H9 (cell line): Measurements from ENCODE around the gene GLRX. TPM values are rescaled to one million over a fixed set of nuclear protein-coding genes. Genes with fewer than 3 reads are reported as not detected.

Source experiments
- DNase-seq: peaks from one replicate; pipeline ENCODE4 v3.0.0-alpha.2; 2017
- H2AFZ ChIP-seq: one replicate; pipeline ENCODE4 v1.6.1; 2013; ENCODE audit warnings: mild to moderate bottlenecking, low read length, control low read depth, moderate library complexity
- H2AK5ac ChIP-seq: 2 replicates; pipeline ENCODE4 v1.6.1; 2013; ENCODE audit warnings: low read length, control low read depth, mixed read lengths; ENCODE audit not compliant: insufficient read length
- H2BK120ac ChIP-seq: one replicate; pipeline ENCODE4 v1.6.1; 2013; ENCODE audit warnings: low read depth, mild to moderate bottlenecking, low read length, control low read depth, inconsistent platforms; ENCODE audit not compliant: poor library complexity, severe bottlenecking
- H2BK12ac ChIP-seq: 2 replicates; pipeline ENCODE4 v1.6.1; 2013; ENCODE audit warnings: low read length, control low read depth, mixed read lengths, low read depth; ENCODE audit not compliant: insufficient read length
- H2BK15ac ChIP-seq: 2 replicates; pipeline ENCODE4 v1.6.1; 2013; ENCODE audit warnings: low read depth, low read length, control low read depth
- H2BK20ac ChIP-seq: one replicate; pipeline ENCODE4 v1.6.1; 2013; ENCODE audit warnings: low read depth, mild to moderate bottlenecking, low read length, control low read depth, inconsistent platforms; ENCODE audit not compliant: poor library complexity, severe bottlenecking
- H2BK5ac ChIP-seq: 2 replicates; pipeline ENCODE4 v1.6.1; 2013; ENCODE audit warnings: low read length, control low read depth, mixed read lengths; ENCODE audit not compliant: insufficient read length
- H3K14ac ChIP-seq: 2 replicates; pipeline ENCODE4 v1.6.1; 2013; ENCODE audit warnings: low read length, control low read depth; ENCODE audit not compliant: insufficient read depth
- H3K18ac ChIP-seq: 2 replicates; pipeline ENCODE4 v1.6.1; 2013; ENCODE audit warnings: low read depth, mild to moderate bottlenecking, mixed read lengths, low read length, control low read depth; ENCODE audit not compliant: insufficient read length
- H3K23ac ChIP-seq: 2 replicates; pipeline ENCODE4 v1.6.1; 2013; ENCODE audit warnings: low read length, control low read depth, mixed read lengths, low read depth; ENCODE audit not compliant: insufficient read length
- H3K23me2 ChIP-seq: 2 replicates; pipeline ENCODE4 v1.6.1; 2013; ENCODE audit warnings: low read depth, mild to moderate bottlenecking, mixed read lengths, low read length, control low read depth; ENCODE audit not compliant: insufficient read length, poor library complexity, severe bottlenecking
- H3K27ac ChIP-seq: 2 replicates; pipeline ENCODE4 v1.5.1; 2013; ENCODE audit warnings: low read length, control low read depth, mixed read lengths, low read depth; ENCODE audit not compliant: insufficient read length
- H3K27me3 ChIP-seq: 2 replicates; pipeline ENCODE4 v1.6.1; 2013; ENCODE audit warnings: low read length, control low read depth, inconsistent platforms; ENCODE audit not compliant: insufficient read depth
- H3K4ac ChIP-seq: 2 replicates; pipeline ENCODE4 v1.6.1; 2013; ENCODE audit warnings: low read depth, mild to moderate bottlenecking, control low read depth, inconsistent platforms, low read length, moderate library complexity
- H3K4me1 ChIP-seq: 2 replicates; pipeline ENCODE4 v1.6.1; 2013; ENCODE audit warnings: low read length, control low read depth, inconsistent platforms; ENCODE audit not compliant: insufficient read depth
- H3K4me2 ChIP-seq: 2 replicates; pipeline ENCODE4 v1.6.1; 2013; ENCODE audit warnings: low read length, control low read depth, mixed read lengths; ENCODE audit not compliant: insufficient read length, insufficient read depth
- H3K56ac ChIP-seq: 2 replicates; pipeline ENCODE4 v1.6.1; 2013; ENCODE audit warnings: low read depth, mild to moderate bottlenecking, mixed read lengths, low read length, control low read depth; ENCODE audit not compliant: insufficient read length
- H3K79me1 ChIP-seq: 2 replicates; pipeline ENCODE4 v1.6.1; 2013; ENCODE audit warnings: low read depth, mild to moderate bottlenecking, moderate library complexity, low read length, control low read depth, inconsistent platforms; ENCODE audit not compliant: insufficient read depth, poor library complexity, severe bottlenecking
- H3K79me2 ChIP-seq: 2 replicates; pipeline ENCODE4 v1.6.1; 2013; ENCODE audit warnings: low read length, control low read depth, inconsistent platforms; ENCODE audit not compliant: insufficient read depth
- H3K9ac ChIP-seq: 2 replicates; pipeline ENCODE4 v1.6.1; 2013; ENCODE audit warnings: low read length, control low read depth, mixed read lengths; ENCODE audit not compliant: insufficient read length; ENCODE audit errors: extremely low read depth
- H3K9me3 ChIP-seq: one replicate; pipeline ENCODE4 v1.6.1; 2013; ENCODE audit warnings: low read depth, low read length, inconsistent platforms; ENCODE audit not compliant: control insufficient read depth
- H3T11ph ChIP-seq: one replicate; pipeline ENCODE4 v1.6.1; 2013; ENCODE audit warnings: mild to moderate bottlenecking, low read length, control low read depth, inconsistent platforms
- H4K20me1 ChIP-seq: one replicate; pipeline ENCODE4 v1.6.1; 2013; ENCODE audit not compliant: control insufficient read depth, insufficient read length, insufficient read depth
- H4K5ac ChIP-seq: 2 replicates; pipeline ENCODE4 v1.6.1; 2013; ENCODE audit warnings: low read depth, mild to moderate bottlenecking, mixed read lengths, low read length, control low read depth; ENCODE audit not compliant: insufficient read length
- H4K8ac ChIP-seq: replicated peaks from 2 replicates; pipeline ENCODE4 v1.6.1; 2013; ENCODE audit warnings: low read length, control low read depth, mixed read lengths, low read depth; ENCODE audit not compliant: insufficient read length
- H4K91ac ChIP-seq: 2 replicates; pipeline ENCODE4 v1.6.1; 2013; ENCODE audit warnings: low read depth, mild to moderate bottlenecking, moderate library complexity, mixed read lengths, low read length, control low read depth; ENCODE audit not compliant: insufficient read length
- H3K27ac Mint-ChIP-seq, 3 experiments: 2 replicates in 2 of 3; 3 replicates in 1 of 3; pipeline ENCODE4 v1.8.0; 2020 to 2021; ENCODE audit warnings: mixed read lengths in 3 of 3, mild to moderate bottlenecking in 1 of 3, moderate library complexity in 1 of 3
- H3K27me3 Mint-ChIP-seq: 2 replicates; pipeline ENCODE4 v1.8.0; 2021; ENCODE audit warnings: low read depth, mild to moderate bottlenecking, moderate library complexity, mixed read lengths
- H3K36me3 Mint-ChIP-seq, 3 experiments: 2 replicates in 2 of 3; 3 replicates in 1 of 3; pipeline ENCODE4 v1.8.0; 2020 to 2021; ENCODE audit warnings: low read depth in 3 of 3, mixed read lengths in 3 of 3; ENCODE audit not compliant: insufficient read depth in 1 of 3
- H3K4me1 Mint-ChIP-seq, 2 experiments: 2 replicates each; pipeline ENCODE4 v1.8.0; 2020; ENCODE audit warnings: mixed read lengths in 2 of 2
- H3K4me3 Mint-ChIP-seq, 2 experiments: 2 replicates in 1 of 2; 3 replicates in 1 of 2; pipeline ENCODE4 v1.8.0; 2020 to 2021; ENCODE audit warnings: mild to moderate bottlenecking in 2 of 2, mixed read lengths in 2 of 2, moderate library complexity in 1 of 2
- H3K9me3 Mint-ChIP-seq, 2 experiments: 2 replicates in 1 of 2; 3 replicates in 1 of 2; pipeline ENCODE4 v1.8.0; 2020; ENCODE audit warnings: mild to moderate bottlenecking in 2 of 2, mixed read lengths in 2 of 2, moderate library complexity in 1 of 2
- WGBS: extraction: QIAGEN DNeasy Blood & Tissue Kit; methylation state at CpG from one replicate; pipeline ENCODE4 v1.1.7; 2013; ENCODE audit warnings: missing lambda C conversion rate, low lambda C conversion rate, mixed read lengths; ENCODE audit not compliant: insufficient read length; ENCODE audit errors: extremely low coverage; 5-methylcytosine and 5-hydroxymethylcytosine counted together
- total RNA-seq: library from RNA; stranded (reverse); gene quantifications from 2 replicates; pipeline ENCODE4 v1.2.1, GENCODE V29; 2021
- TF ChIP-seq, protein P1 (sequence below): fragments of 200-600 bp; sonication (generic); conservative IDR thresholded peaks from 3 replicates; pipeline ENCODE4 v1.8.0; 2021; ENCODE audit warnings: antibody characterized with exemption, mild to moderate bottlenecking

Gene GLRX
- total RNA-seq, 1 experiment from 2014 or later, result 13.8 TPM

GRCh38 chr5:95799191-95799835, 23.2 kb downstream of the GLRX start:
- Histone ChIP-seq H2AFZ (no peak overlapping the region), H3K4me1 (no peaks in the 10 kb centered on the region), H3K27ac (no peak overlapping the region), H3K4me2 (no peak overlapping the region), H2AK5ac (no peak overlapping the region), H3K56ac (no peak overlapping the region), H3K27me3 (no peaks in the 10 kb centered on the region), H3K79me2 (no peaks in the 10 kb centered on the region), H3K4ac (no peak overlapping the region), H2BK20ac (no peak overlapping the region), H2BK120ac (no peak overlapping the region), H2BK12ac (no peak overlapping the region), H3K23ac (no peak overlapping the region), H3K14ac (no peak overlapping the region), H3K9me3 (no peaks in the 10 kb centered on the region), H2BK15ac (no peak overlapping the region), H3T11ph (no peak overlapping the region), H4K20me1 (no peaks in the 10 kb centered on the region), H2BK5ac (no peak overlapping the region), H3K23me2 (no peaks in the 10 kb centered on the region), H4K5ac (no peak overlapping the region), H3K79me1 (no peaks in the 10 kb centered on the region), H3K18ac (no peak overlapping the region), H3K9ac (no peak overlapping the region), H4K91ac (no peak overlapping the region), H4K8ac (no peak overlapping the region)
- no peak overlapping the region for H3K27ac Mint-ChIP-seq
- TF ChIP-seq, protein P1, sequence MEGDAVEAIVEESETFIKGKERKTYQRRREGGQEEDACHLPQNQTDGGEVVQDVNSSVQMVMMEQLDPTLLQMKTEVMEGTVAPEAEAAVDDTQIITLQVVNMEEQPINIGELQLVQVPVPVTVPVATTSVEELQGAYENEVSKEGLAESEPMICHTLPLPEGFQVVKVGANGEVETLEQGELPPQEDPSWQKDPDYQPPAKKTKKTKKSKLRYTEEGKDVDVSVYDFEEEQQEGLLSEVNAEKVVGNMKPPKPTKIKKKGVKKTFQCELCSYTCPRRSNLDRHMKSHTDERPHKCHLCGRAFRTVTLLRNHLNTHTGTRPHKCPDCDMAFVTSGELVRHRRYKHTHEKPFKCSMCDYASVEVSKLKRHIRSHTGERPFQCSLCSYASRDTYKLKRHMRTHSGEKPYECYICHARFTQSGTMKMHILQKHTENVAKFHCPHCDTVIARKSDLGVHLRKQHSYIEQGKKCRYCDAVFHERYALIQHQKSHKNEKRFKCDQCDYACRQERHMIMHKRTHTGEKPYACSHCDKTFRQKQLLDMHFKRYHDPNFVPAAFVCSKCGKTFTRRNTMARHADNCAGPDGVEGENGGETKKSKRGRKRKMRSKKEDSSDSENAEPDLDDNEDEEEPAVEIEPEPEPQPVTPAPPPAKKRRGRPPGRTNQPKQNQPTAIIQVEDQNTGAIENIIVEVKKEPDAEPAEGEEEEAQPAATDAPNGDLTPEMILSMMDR, result no peak
- no peak for DNase-seq
- no peaks in the 10 kb centered on the region for H3K36me3 Mint-ChIP-seq
- H3K4me3 Mint-ChIP-seq, result no peak overlapping the region
- H3K4me1 Mint-ChIP-seq, result no peaks in the 10 kb centered on the region
- no CpG with 5 or more reads among the region's 4 CpGs for WGBS
- no peaks in the 10 kb centered on the region for H3K27me3 Mint-ChIP-seq
- H3K9me3 Mint-ChIP-seq, result no peaks in the 10 kb centered on the region
